Left ventricle myocardium superior (tissue), 1 donor: ENCODE data around the gene ATP8A2. TPM values are rescaled to one million over a fixed set of nuclear protein-coding genes. Genes with fewer than 3 reads are reported as not detected.
"Not testable (repeated sequence)": the region's sequence is repeated elsewhere in the genome, so short reads cannot be mapped to it uniquely, and the experiment has no call there.

Source experiments
- ATAC-seq: fragments of 200-7000 bp; cut with Tn5 transposase; one replicate; pipeline ENCODE4 v1.9.1; 2020; ENCODE audit warnings: mild to moderate bottlenecking, moderate library complexity
- DNase-seq: peaks from one replicate; pipeline ENCODE4 v3.0.0-alpha.2; 2020
- intact Hi-C: fragments of 100-400 bp; cut with micrococcal nuclease; formaldehyde crosslinking; loops from one replicate; pipeline ENCODE4 v1.11.0; 2022
- total RNA-seq: library from RNA; stranded (reverse); fragmentation: NEBNext Ultra II Directional; extraction: Animal tissue kit (Norgen Biotek cat#: 25700); gene quantifications from one replicate; pipeline ENCODE4 v1.2.1, GENCODE V29; 2021
- donor health status: DM: no; HTN: yes; CAD: no; lungs with severe emphysema.

ATP8A2 gene
- total RNA-seq, 1 donor from 2014 or later, result 0.15 TPM

GRCh38 chr13:25945596-25945995 lies 573.8 kb downstream of the ATP8A2 start:
- no peak for DNase-seq
- no peak for ATAC-seq
- intact Hi-C loops, result no loop called here

- ATAC-seq, result no peak
- no peak for DNase-seq
- intact Hi-C loops, result no loop called here
These were observed 574.5 kb downstream of the ATP8A2 start for GRCh38 chr13:25946321-25946720.

GRCh38 chr13:25948910-25949309 lies 577.1 kb downstream of the ATP8A2 start:
- no peak for ATAC-seq
- intact Hi-C loops, result no loop called here
- no peak for DNase-seq

- DNase-seq (no peak), ATAC-seq (no peak)
- intact Hi-C loops, result no loop called here
These were observed 580.1 kb downstream of the ATP8A2 start for GRCh38 chr13:25951831-25952230.

- intact Hi-C loops, DNase-seq, ATAC-seq: not testable (repeated sequence)
These were observed 582.3 kb downstream of the ATP8A2 start for GRCh38 chr13:25954080-25954479.

GRCh38 chr13:25954943-25955342 lies 583.2 kb downstream of the ATP8A2 start:
- intact Hi-C loops, ATAC-seq: not testable (repeated sequence)

GRCh38 chr13:25958986-25959385 lies 587.2 kb downstream of the ATP8A2 start:
- DNase-seq (no peak), ATAC-seq (no peak)
- intact Hi-C loops, result no loop called here

More at GRCh38 chr13:25954943-25955342, 583.2 kb downstream of the ATP8A2 start:
- not testable (repeated sequence) for DNase-seq

- ATAC-seq (no peak), DNase-seq (no peak)
- intact Hi-C loops, result no loop called here
These were observed 589.5 kb downstream of the ATP8A2 start for GRCh38 chr13:25961294-25961693.

GRCh38 chr13:25963674-25964073 lies 591.9 kb downstream of the ATP8A2 start:
- intact Hi-C loops, result no loop called here
- DNase-seq (no peak), ATAC-seq (no peak)

- intact Hi-C loops, result no loop called here
- DNase-seq, result no peak
These were observed 593.8 kb downstream of the ATP8A2 start for GRCh38 chr13:25965596-25965995.

GRCh38 chr13:25966086-25966485 lies 594.3 kb downstream of the ATP8A2 start:
- intact Hi-C loops, result no loop called here
- no peak for DNase-seq
- no peak for ATAC-seq

More at GRCh38 chr13:25965596-25965995, 593.8 kb downstream of the ATP8A2 start:
- no peak for ATAC-seq

- DNase-seq, result no peak
- no peak for ATAC-seq
- intact Hi-C loops, result no loop called here
These were observed 595.4 kb downstream of the ATP8A2 start for GRCh38 chr13:25967144-25967543.

GRCh38 chr13:25971047-25971446 lies 599.3 kb downstream of the ATP8A2 start:
- intact Hi-C loops, result no loop called here
- ATAC-seq (no peak), DNase-seq (no peak)

GRCh38 chr13:25971459-25972145 lies 599.8 kb downstream of the ATP8A2 start:
- no peak for DNase-seq
- ATAC-seq, result no peak
- intact Hi-C loops, result no loop called here

- no peak for DNase-seq
- ATAC-seq, result no peak
- intact Hi-C loops, result no loop called here
These were observed 601.3 kb downstream of the ATP8A2 start for GRCh38 chr13:25973085-25973484.

- DNase-seq (no peak), ATAC-seq (no peak)
- intact Hi-C loops, result no loop called here
These were observed 601.8 kb downstream of the ATP8A2 start for GRCh38 chr13:25973576-25973975.

GRCh38 chr13:25977216-25977615 lies 605.4 kb downstream of the ATP8A2 start:
- ATAC-seq (no peak), DNase-seq (no peak)
- intact Hi-C loops, result no loop called here

- DNase-seq (no peak), ATAC-seq (no peak)
- intact Hi-C loops, result no loop called here
These were observed 605.9 kb downstream of the ATP8A2 start for GRCh38 chr13:25977671-25978070.

GRCh38 chr13:25978961-25979360 lies 607.2 kb downstream of the ATP8A2 start:
- no peak for DNase-seq
- no peak for ATAC-seq
- intact Hi-C loops, result no loop called here

- no peak for DNase-seq
- ATAC-seq, result no peak
- intact Hi-C loops, result no loop called here
These were observed 607.6 kb downstream of the ATP8A2 start for GRCh38 chr13:25979371-25979770.

- DNase-seq (no peak), ATAC-seq (no peak)
- intact Hi-C loops, result no loop called here
These were observed 608.5 kb downstream of the ATP8A2 start for GRCh38 chr13:25980255-25980654.
